Measurements from ENCODE around the gene ZNF638. TPM values are rescaled to one million over a fixed set of nuclear protein-coding genes. Genes with fewer than 3 reads are reported as not detected.

The ZNF638 gene
- total RNA-seq, 1 experiment from 2014 or later = 108 TPM

DNA sequence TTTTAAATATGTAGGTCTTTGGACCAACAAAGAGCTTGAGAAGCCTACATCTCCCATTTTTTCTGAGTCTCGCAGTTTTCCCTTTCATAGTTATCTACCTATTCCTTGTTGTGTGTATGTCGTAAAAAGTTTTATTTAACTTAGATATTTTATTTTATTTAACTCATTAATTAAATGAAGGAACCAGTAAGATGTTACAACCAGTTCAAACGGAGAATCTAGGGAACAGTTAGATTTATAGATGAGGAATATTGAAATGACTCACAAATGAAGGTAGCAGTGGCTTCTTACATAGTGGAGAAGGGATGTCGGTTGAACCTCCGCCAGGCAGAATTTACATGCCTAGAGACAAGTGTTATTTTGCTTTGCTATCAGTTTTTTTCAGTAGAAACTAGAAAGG, 48.5 kb upstream of the ZNF638 start:
- Histone ChIP-seq H3K4me1 (ENCODE audit: control insufficient read depth in 1 of 2, insufficient read depth in 2 of 2, low read length in 2 of 2) (peaks cover 2 to 6% of the 10 kb centered on the region in 2 experiments; a peak in 2 of 4 replicates), H4K20me1 (ENCODE audit: insufficient read depth) (no peaks in the 10 kb centered on the region), H3K27ac (ENCODE audit: low read depth, low read length) (no peak overlapping the region), H3K9me2 (ENCODE audit: insufficient read depth) (no peaks in the 10 kb centered on the region), H3K27me3 (ENCODE audit: insufficient read depth, low read length) (no peaks in the 10 kb centered on the region), H3K9me3 (ENCODE audit: control insufficient read depth in 1 of 2, insufficient read depth in 1 of 2, low read depth in 1 of 2, low read length in 2 of 2) (no peaks in the 10 kb centered on the region), H3K4me2 (ENCODE audit: low read length) (no peak overlapping the region), H3K36me3 (ENCODE audit: control insufficient read depth in 1 of 2, insufficient read depth in 2 of 2, low read length in 2 of 2) (no peaks in the 10 kb centered on the region), H2AFZ (ENCODE audit: low read depth, low read length, poor library complexity, severe bottlenecking) (no peak overlapping the region), H3K79me2 (ENCODE audit: insufficient read depth, low read length) (peaks cover 77% of the 10 kb centered on the region), H3K4me3 (replicated peaks in 1 of 2; ENCODE audit: low read depth in 1 of 2, low read length in 2 of 2) (no peak overlapping the region), H3K9ac (ENCODE audit: low read length) (no peak overlapping the region)
- no TSS peak for BruUV-seq (replicated peaks)
- no peak for DNase-seq (ENCODE audit: low read depth, low spot score)
- RAD21 ChIA-PET (ENCODE audit: low non-redundant PET in 1 of 2, low total read pairs in 2 of 2, uncharacterized antibody in 2 of 2, unreplicated experiment in 2 of 2) = no interaction called here
- intact Hi-C loops (cut with micrococcal nuclease) = loop anchor here (2.0 kb wide), 1 partner anchor 126 kb away; no protein-coding TSS in a partner anchor
- CTCF ChIA-PET = interaction anchor here (0.8 to 2.0 kb wide), 2 partner anchors 16 to 49 kb away, joined by 3 to 7 read pairs; partner anchors contain the start of gene ZNF638
- POLR2A ChIA-PET = no interaction called here
- no peak for ATAC-seq
- TF ChIP-seq TCF7L2 (IDR thresholded peaks at IDR 0.05; ENCODE audit: borderline replicate concordance, extremely low read depth, insufficient read depth, insufficient read length) = no peak
- TF ChIP-seq EGR1 (IDR thresholded peaks at IDR 0.05; ENCODE audit: low read depth) = no peak
- no peak for TF ChIP-seq JUND (IDR thresholded peaks at IDR 0.05)
- TF ChIP-seq EZH2 (IDR thresholded peaks at IDR 0.05) = no peak
- TF ChIP-seq FOSL1 (IDR thresholded peaks at IDR 0.05; ENCODE audit: low read depth) = no peak
- no peak for TF ChIP-seq SP1 (IDR thresholded peaks at IDR 0.05; ENCODE audit: low read depth)
- TF ChIP-seq RAD21 (IDR thresholded peaks at IDR 0.05; ENCODE audit: low read depth) = no peak
- no peak for TF ChIP-seq POLR2A (IDR thresholded peaks at IDR 0.05; ENCODE audit: borderline replicate concordance, extremely low read depth, insufficient read depth, insufficient read length)
- no peak for TF ChIP-seq SIN3A (IDR thresholded peaks at IDR 0.05; ENCODE audit: low read depth)
- no peak for TF ChIP-seq ZFX (IDR thresholded peaks at IDR 0.05)
- TF ChIP-seq ATF3 (IDR thresholded peaks at IDR 0.05) = no peak
- no peak for TF ChIP-seq ZNF274 (IDR thresholded peaks at IDR 0.05; ENCODE audit: low read depth, low read length)
- TF ChIP-seq EZH2phosphoT487 (IDR thresholded peaks at IDR 0.05; ENCODE audit: borderline replicate concordance) = no peak
- TF ChIP-seq, protein P1, sequence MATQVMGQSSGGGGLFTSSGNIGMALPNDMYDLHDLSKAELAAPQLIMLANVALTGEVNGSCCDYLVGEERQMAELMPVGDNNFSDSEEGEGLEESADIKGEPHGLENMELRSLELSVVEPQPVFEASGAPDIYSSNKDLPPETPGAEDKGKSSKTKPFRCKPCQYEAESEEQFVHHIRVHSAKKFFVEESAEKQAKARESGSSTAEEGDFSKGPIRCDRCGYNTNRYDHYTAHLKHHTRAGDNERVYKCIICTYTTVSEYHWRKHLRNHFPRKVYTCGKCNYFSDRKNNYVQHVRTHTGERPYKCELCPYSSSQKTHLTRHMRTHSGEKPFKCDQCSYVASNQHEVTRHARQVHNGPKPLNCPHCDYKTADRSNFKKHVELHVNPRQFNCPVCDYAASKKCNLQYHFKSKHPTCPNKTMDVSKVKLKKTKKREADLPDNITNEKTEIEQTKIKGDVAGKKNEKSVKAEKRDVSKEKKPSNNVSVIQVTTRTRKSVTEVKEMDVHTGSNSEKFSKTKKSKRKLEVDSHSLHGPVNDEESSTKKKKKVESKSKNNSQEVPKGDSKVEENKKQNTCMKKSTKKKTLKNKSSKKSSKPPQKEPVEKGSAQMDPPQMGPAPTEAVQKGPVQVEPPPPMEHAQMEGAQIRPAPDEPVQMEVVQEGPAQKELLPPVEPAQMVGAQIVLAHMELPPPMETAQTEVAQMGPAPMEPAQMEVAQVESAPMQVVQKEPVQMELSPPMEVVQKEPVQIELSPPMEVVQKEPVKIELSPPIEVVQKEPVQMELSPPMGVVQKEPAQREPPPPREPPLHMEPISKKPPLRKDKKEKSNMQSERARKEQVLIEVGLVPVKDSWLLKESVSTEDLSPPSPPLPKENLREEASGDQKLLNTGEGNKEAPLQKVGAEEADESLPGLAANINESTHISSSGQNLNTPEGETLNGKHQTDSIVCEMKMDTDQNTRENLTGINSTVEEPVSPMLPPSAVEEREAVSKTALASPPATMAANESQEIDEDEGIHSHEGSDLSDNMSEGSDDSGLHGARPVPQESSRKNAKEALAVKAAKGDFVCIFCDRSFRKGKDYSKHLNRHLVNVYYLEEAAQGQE (IDR thresholded peaks at IDR 0.05; ENCODE audit: low read depth) = no peak
- TF ChIP-seq POLR2AphosphoS5 (IDR thresholded peaks at IDR 0.05; ENCODE audit: low read depth, low read length) = no peak
- no peak for TF ChIP-seq ELF1 (IDR thresholded peaks at IDR 0.05; ENCODE audit: borderline replicate concordance, low read depth)
- no peak for TF ChIP-seq YY1 (IDR thresholded peaks at IDR 0.05; ENCODE audit: extremely low read depth, insufficient replicate concordance, low read depth, low read length)
- no peak for TF ChIP-seq CBX3 (IDR thresholded peaks at IDR 0.05; ENCODE audit: low read depth)
- no peak for TF ChIP-seq CEBPB (IDR thresholded peaks at IDR 0.05; ENCODE audit: low read depth)
- TF ChIP-seq, protein P2, sequence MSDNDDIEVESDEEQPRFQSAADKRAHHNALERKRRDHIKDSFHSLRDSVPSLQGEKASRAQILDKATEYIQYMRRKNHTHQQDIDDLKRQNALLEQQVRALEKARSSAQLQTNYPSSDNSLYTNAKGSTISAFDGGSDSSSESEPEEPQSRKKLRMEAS (IDR thresholded peaks at IDR 0.05) = no peak
